ENCODE measurements around the gene TRAF2.

Gene TRAF2

DNA sequence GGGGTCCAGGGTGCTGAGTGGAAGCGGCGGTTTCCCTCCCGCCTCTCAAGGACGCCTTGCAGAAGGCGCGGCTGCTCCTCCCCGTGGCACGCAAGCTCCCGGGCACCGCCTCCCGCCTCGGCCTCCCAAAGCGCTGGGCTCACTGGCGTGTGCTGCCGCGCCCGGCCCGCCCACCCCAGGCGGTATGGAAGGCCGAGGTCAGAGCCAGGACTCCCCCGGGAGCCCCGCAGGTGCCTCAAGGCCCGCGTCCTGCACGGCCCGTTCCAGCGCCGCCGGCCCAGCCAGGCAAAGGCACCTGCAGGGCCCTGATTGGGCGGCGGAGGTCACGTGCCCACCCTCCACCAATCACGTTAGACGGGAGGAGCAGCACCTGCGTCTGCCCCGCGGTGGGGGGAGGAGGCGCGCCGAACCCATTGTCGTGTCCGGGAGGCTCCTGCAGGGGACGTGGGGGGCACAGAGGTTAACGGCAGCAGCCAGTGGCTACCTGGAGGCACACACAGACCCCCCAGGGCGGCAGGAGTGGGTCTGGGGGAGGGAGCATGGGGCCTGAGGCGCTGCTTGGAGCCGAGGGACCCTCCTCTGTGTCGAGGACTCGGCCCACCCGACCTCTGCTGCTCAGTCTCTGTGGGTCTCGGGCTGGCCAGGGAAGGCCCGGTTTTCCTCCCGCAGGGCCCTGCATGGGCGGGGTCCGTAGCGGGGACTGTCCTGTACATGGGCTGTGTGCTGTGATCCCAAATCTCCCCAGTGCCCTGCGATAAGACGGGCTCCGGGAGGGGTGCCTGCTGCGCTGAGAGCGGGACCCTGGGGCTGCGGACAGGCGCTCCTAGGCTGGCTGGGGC is 63.7 kb downstream of the TRAF2 start:
- H3K56ac ChIP-seq (ENCODE audit: low read length) = peak overlapping the region; percentile 85
- no peak overlapping the region for H3K4me3 ChIP-seq (ENCODE audit: low read length)
- no peak overlapping the region for H2AK5ac ChIP-seq (ENCODE audit: low read length)
- no peaks in the 10 kb centered on the region for H3K79me2 ChIP-seq (ENCODE audit: control insufficient read depth, insufficient read depth, low read length)
- no peaks in the 10 kb centered on the region for H3K27me3 ChIP-seq (ENCODE audit: insufficient read depth, low read length, poor library complexity)
- no peak overlapping the region for H2BK5ac ChIP-seq (ENCODE audit: low read length)
- H2BK15ac ChIP-seq (replicated peaks; ENCODE audit: low read depth) = no peak overlapping the region
- H3K9ac ChIP-seq (ENCODE audit: low read length) = peak overlapping the region; percentile 62
- no peaks in the 10 kb centered on the region for H3K4me1 ChIP-seq (ENCODE audit: control insufficient read depth, low read depth, low read length)
- no peak overlapping the region for H4K8ac ChIP-seq (ENCODE audit: low read depth, low read length)
- no CpG with 5 or more reads among the region's 63 CpGs for WGBS (ENCODE audit: extremely low coverage, insufficient coverage, low lambda C conversion rate)
- peak; percentile 94 for DNase-seq
- no peak overlapping the region for H4K5ac ChIP-seq (ENCODE audit: low read length)
- no peak overlapping the region for H2BK120ac ChIP-seq (ENCODE audit: low read depth, low read length)
- H3K4ac ChIP-seq (ENCODE audit: low read depth, low read length) = peak overlapping the region; percentile 8
- peak overlapping the region; percentile 22 for H3K27ac ChIP-seq (ENCODE audit: low read depth, low read length)
- H3K18ac ChIP-seq (ENCODE audit: low read length) = no peak overlapping the region
- no peaks in the 10 kb centered on the region for H3K36me3 ChIP-seq (ENCODE audit: control insufficient read depth, insufficient read depth, low read length)
- H3K79me1 ChIP-seq (ENCODE audit: low read length) = no peaks in the 10 kb centered on the region
- H3K4me2 ChIP-seq (ENCODE audit: low read length) = peak overlapping the region; percentile 73
- no peak overlapping the region for H3K23ac ChIP-seq (ENCODE audit: low read length)

DNA sequence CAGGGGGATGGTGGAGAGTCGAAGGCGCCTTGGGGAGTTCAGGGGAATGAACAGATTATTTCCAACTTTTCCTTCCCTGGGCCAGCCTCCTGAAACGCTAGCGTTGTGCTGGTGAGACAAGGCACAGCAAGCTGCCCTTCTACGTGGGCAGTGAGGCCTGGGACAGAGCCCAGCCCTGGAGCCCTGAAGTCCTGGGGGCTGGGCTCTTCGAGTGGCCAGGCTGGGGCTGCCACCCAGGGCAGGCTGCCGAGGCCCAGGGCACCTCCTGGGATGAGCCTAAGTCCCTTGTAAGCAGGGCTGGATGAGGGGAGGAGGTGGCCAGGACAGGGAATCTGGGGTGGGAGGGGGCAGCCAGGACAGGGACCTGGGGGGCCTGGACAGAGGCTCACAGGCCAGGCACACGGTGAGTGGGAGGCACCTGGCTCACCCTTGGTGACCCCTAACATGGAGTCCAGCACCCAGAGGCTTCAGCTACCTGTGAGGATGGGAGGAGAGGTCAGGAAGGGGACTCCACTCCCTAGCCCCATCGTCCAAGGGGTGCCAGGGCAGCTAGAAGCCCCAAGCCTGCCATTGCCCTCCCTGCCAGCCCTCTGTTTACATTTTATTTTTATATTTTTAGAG is 64.5 kb downstream of the TRAF2 start:
- H2BK120ac ChIP-seq (ENCODE audit: low read depth, low read length) = no peak overlapping the region
- H3K27me3 ChIP-seq (ENCODE audit: insufficient read depth, low read length, poor library complexity) = no peaks in the 10 kb centered on the region
- no peak overlapping the region for H4K8ac ChIP-seq (ENCODE audit: low read depth, low read length)
- DNase-seq = no peak
- no peak overlapping the region for H3K23ac ChIP-seq (ENCODE audit: low read length)
- H2AK5ac ChIP-seq (ENCODE audit: low read length) = no peak overlapping the region
- no peaks in the 10 kb centered on the region for H3K79me2 ChIP-seq (ENCODE audit: control insufficient read depth, insufficient read depth, low read length)
- H4K5ac ChIP-seq (ENCODE audit: low read length) = no peak overlapping the region
- no peaks in the 10 kb centered on the region for H3K79me1 ChIP-seq (ENCODE audit: low read length)
- no peak overlapping the region for H3K4me3 ChIP-seq (ENCODE audit: low read length)
- peak overlapping the region; percentile 8 for H3K4ac ChIP-seq (ENCODE audit: low read depth, low read length)
- peak overlapping the region; percentile 62 for H3K9ac ChIP-seq (ENCODE audit: low read length)
- H3K4me2 ChIP-seq (ENCODE audit: low read length) = no peak overlapping the region
- no peak overlapping the region for H3K18ac ChIP-seq (ENCODE audit: low read length)
- no peaks in the 10 kb centered on the region for H3K4me1 ChIP-seq (ENCODE audit: control insufficient read depth, low read depth, low read length)
- peak overlapping the region; percentile 80 for H3K56ac ChIP-seq (ENCODE audit: low read length)
- no peaks in the 10 kb centered on the region for H3K36me3 ChIP-seq (ENCODE audit: control insufficient read depth, insufficient read depth, low read length)
- H2BK15ac ChIP-seq (replicated peaks; ENCODE audit: low read depth) = no peak overlapping the region
- H2BK5ac ChIP-seq (ENCODE audit: low read length) = no peak overlapping the region
- no peak overlapping the region for H3K27ac ChIP-seq (ENCODE audit: low read depth, low read length)
- no CpG with 5 or more reads among the region's 9 CpGs for WGBS (ENCODE audit: extremely low coverage, insufficient coverage, low lambda C conversion rate)

DNA sequence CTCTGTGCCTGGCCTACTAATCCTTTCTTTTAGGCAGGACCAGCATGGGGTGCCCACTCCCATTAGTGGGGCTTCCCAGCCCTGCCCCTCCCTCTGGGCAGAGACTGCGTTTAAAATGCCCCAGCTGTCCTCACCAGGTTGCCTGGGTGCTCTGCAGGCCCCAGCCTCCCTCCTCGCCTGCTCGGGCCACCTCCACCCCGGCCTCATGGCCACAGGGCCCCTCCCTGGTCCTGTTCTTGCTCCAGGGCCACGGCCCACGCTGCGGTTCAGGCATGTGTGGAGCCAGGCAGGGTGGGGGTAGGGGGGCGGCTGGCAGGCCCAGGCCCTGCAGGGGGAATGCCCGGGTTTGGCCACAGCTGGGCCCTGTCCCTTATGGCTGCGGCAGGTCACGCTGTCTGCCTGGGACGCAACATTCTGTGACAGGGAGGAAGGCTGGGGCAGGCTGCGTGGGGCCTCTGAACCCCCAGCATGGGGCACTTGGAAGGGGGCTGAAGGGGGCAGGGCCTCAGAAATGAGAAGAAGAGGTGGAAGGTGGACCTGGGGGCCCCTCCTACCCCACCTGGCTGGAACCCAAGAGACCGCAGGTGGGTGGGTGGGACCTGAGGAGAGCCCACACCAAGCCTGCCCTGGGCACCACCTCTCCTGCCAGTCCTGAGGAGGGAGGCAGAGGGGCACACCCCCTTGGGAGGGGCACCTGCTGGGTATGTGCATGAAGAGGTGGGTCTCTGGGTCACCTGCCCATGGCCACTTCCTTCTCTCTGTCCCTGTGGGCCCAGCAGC is 65.4 kb downstream of the TRAF2 start, which contains the start of gene LCN12:
TSS of gene LCN12 (plus strand) at position 733 of the 780 bp plus-strand sequence. CDS start 55 bp downstream, outside the sequence.
- Histone ChIP-seq H3K27ac (ENCODE audit: low read depth, low read length) (no peak within 1 kb of the TSS), H3K4me2 (ENCODE audit: low read length) (no peak within 1 kb of the TSS), H3K18ac (ENCODE audit: low read length) (no peak within 1 kb of the TSS), H3K27me3 (ENCODE audit: insufficient read depth, low read length, poor library complexity) (no peaks in the 10 kb centered on the region), H3K56ac (ENCODE audit: low read length) (no peak within 1 kb of the TSS), H3K79me2 (ENCODE audit: control insufficient read depth, insufficient read depth, low read length) (no peaks in the 10 kb centered on the region), H3K23ac (ENCODE audit: low read length) (no peak within 1 kb of the TSS), H3K4ac (ENCODE audit: low read depth, low read length) (no peak within 1 kb of the TSS), H3K4me3 (ENCODE audit: low read length) (no peak within 1 kb of the TSS), H4K5ac (ENCODE audit: low read length) (no peak within 1 kb of the TSS), H2AK5ac (ENCODE audit: low read length) (no peak within 1 kb of the TSS), H3K9ac (ENCODE audit: low read length) (no peak within 1 kb of the TSS), H2BK5ac (ENCODE audit: low read length) (no peak within 1 kb of the TSS), H3K36me3 (ENCODE audit: control insufficient read depth, insufficient read depth, low read length) (no peaks in the 10 kb centered on the region), H2BK15ac (replicated peaks; ENCODE audit: low read depth) (no peak within 1 kb of the TSS), H3K4me1 (ENCODE audit: control insufficient read depth, low read depth, low read length) (no peaks in the 10 kb centered on the region), H2BK120ac (ENCODE audit: low read depth, low read length) (no peak within 1 kb of the TSS), H4K8ac (ENCODE audit: low read depth, low read length) (no peak within 1 kb of the TSS), H3K79me1 (ENCODE audit: low read length) (no peaks in the 10 kb centered on the region)
- no peak for DNase-seq
- no CpG with 5 or more reads among the region's 14 CpGs for WGBS (ENCODE audit: extremely low coverage, insufficient coverage, low lambda C conversion rate)

DNA sequence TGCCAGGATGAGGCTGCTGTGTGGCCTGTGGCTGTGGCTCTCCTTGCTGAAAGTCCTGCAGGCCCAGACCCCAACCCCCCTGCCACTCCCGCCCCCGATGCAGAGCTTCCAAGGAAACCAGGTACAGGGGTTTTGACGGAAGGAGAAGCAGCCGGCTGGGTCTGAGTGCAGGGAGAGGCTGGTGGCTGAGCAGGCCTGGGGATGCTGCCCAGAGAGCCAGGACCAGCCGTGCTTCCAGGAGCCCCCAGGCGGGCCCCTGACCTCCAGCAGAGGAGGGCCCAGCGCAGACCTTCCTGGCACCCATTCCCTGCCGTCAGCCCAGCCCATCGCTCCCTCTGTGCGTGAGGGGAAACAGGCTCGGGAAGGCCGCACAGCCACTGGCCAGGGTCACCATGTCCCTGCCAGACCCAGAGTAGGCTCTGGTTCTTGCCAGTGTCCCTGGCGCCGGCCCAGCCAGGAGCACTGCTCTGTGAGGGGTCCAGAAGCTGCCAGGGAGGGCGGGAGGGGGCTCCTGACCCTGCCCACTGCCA is 66.1 kb downstream of the TRAF2 start:
- no peak overlapping the region for H3K4ac ChIP-seq (ENCODE audit: low read depth, low read length)
- H4K5ac ChIP-seq (ENCODE audit: low read length) = no peak overlapping the region
- H3K36me3 ChIP-seq (ENCODE audit: control insufficient read depth, insufficient read depth, low read length) = no peaks in the 10 kb centered on the region
- no peak overlapping the region for H3K4me2 ChIP-seq (ENCODE audit: low read length)
- no peak overlapping the region for H2BK120ac ChIP-seq (ENCODE audit: low read depth, low read length)
- no peak overlapping the region for H3K23ac ChIP-seq (ENCODE audit: low read length)
- no peaks in the 10 kb centered on the region for H3K79me2 ChIP-seq (ENCODE audit: control insufficient read depth, insufficient read depth, low read length)
- DNase-seq = no peak
- H3K9ac ChIP-seq (ENCODE audit: low read length) = no peak overlapping the region
- H3K27me3 ChIP-seq (ENCODE audit: insufficient read depth, low read length, poor library complexity) = no peaks in the 10 kb centered on the region
- H2BK5ac ChIP-seq (ENCODE audit: low read length) = no peak overlapping the region
- no peak overlapping the region for H3K4me3 ChIP-seq (ENCODE audit: low read length)
- no peak overlapping the region for H3K27ac ChIP-seq (ENCODE audit: low read depth, low read length)
- H3K18ac ChIP-seq (ENCODE audit: low read length) = no peak overlapping the region
- H2BK15ac ChIP-seq (replicated peaks; ENCODE audit: low read depth) = no peak overlapping the region
- no peak overlapping the region for H3K56ac ChIP-seq (ENCODE audit: low read length)
- WGBS (ENCODE audit: extremely low coverage, insufficient coverage, low lambda C conversion rate) = no CpG with 5 or more reads among the region's 15 CpGs
- H2AK5ac ChIP-seq (ENCODE audit: low read length) = no peak overlapping the region
- no peaks in the 10 kb centered on the region for H3K4me1 ChIP-seq (ENCODE audit: control insufficient read depth, low read depth, low read length)
- H3K79me1 ChIP-seq (ENCODE audit: low read length) = no peaks in the 10 kb centered on the region
- no peak overlapping the region for H4K8ac ChIP-seq (ENCODE audit: low read depth, low read length)

DNA sequence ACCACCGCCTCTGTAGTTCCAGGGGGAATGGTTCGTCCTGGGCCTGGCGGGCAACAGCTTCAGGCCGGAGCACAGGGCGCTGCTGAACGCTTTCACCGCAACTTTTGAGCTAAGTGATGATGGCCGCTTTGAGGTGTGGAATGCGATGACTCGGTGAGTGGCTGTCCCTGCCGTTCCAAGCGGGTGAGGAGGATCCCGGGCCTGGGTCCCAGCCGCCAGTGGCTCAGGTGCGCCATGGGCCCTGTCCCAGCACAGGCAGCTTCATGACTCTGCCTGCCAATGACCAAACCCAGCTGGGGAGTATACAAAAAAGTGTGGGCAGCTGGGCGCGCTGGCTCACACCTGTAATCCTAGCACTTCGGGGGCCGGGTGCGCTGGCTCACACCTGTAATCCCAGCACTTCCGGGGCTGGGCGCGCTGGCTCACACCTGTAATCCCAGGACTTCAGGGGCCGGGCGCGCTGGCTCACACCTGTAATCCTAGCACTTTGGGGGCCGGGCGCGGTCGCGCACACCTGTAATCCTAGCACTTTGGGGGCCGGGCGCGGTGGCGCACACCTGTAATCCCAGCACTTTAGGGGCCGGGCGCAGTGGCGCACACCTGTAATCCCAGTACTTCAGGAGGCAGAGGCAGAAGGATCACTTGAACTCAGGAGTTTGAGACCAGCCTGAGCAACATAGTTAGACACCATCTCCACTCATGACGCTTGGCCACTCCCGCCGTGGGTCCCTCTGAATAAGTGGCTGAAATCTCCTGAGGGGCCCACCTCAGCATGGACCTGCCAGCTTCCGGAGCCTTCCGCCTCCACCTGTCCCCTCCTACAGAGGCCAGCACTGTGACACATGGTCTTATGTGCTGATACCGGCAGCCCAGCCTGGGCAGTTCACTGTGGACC is 66.8 kb downstream of the TRAF2 start:
- no peaks in the 10 kb centered on the region for H3K36me3 ChIP-seq (ENCODE audit: control insufficient read depth, insufficient read depth, low read length)
- H4K5ac ChIP-seq (ENCODE audit: low read length) = no peak overlapping the region
- no peak overlapping the region for H3K4me2 ChIP-seq (ENCODE audit: low read length)
- no peak overlapping the region for H3K56ac ChIP-seq (ENCODE audit: low read length)
- no peaks in the 10 kb centered on the region for H3K27me3 ChIP-seq (ENCODE audit: insufficient read depth, low read length, poor library complexity)
- no peaks in the 10 kb centered on the region for H3K79me1 ChIP-seq (ENCODE audit: low read length)
- no peaks in the 10 kb centered on the region for H3K4me1 ChIP-seq (ENCODE audit: control insufficient read depth, low read depth, low read length)
- DNase-seq = no peak
- H2BK120ac ChIP-seq (ENCODE audit: low read depth, low read length) = no peak overlapping the region
- no peaks in the 10 kb centered on the region for H3K79me2 ChIP-seq (ENCODE audit: control insufficient read depth, insufficient read depth, low read length)
- no peak overlapping the region for H3K4me3 ChIP-seq (ENCODE audit: low read length)
- H2AK5ac ChIP-seq (ENCODE audit: low read length) = no peak overlapping the region
- no peak overlapping the region for H3K23ac ChIP-seq (ENCODE audit: low read length)
- no CpG with 5 or more reads among the region's 44 CpGs for WGBS (ENCODE audit: extremely low coverage, insufficient coverage, low lambda C conversion rate)
- no peak overlapping the region for H3K9ac ChIP-seq (ENCODE audit: low read length)
- no peak overlapping the region for H4K8ac ChIP-seq (ENCODE audit: low read depth, low read length)
- no peak overlapping the region for H3K27ac ChIP-seq (ENCODE audit: low read depth, low read length)
- no peak overlapping the region for H2BK5ac ChIP-seq (ENCODE audit: low read length)
- H3K4ac ChIP-seq (ENCODE audit: low read depth, low read length) = no peak overlapping the region
- H2BK15ac ChIP-seq (replicated peaks; ENCODE audit: low read depth) = no peak overlapping the region
- H3K18ac ChIP-seq (ENCODE audit: low read length) = no peak overlapping the region

All from mesendoderm (in vitro differentiated cells).